Measurements from ENCODE around the gene SLC22A3. TPM values are rescaled to one million over a fixed set of nuclear protein-coding genes. Genes with fewer than 3 reads are reported as not detected.

Gene SLC22A3
- polyA plus RNA-seq, 1 of the 3 experiments (the other 2 are of a cell fraction) = not detected

DNA sequence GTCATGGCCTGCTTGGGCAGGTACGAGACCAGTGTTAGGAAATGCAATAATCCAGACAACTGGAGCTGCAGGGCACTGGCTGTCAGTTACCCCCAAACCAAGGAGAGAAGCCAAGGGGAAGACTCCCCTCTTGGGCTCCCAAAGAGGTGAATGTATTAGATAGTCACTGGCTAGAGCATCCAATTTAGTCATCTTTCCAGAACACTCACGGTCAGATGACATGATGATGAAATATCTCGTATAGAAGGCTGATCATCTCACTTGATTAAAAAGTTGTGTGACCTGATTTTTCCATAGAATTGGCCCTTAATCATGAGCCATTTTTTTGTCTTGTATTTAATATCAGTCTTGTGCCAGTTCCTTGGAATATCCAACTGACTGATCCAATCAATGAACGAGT is 40.7 kb downstream of the SLC22A3 start:
- 8% methylated on average over 4 of the region's 4 CpGs for WGBS (ENCODE audit: low lambda C conversion rate)
- no peak for DNase-seq
- no peaks in the 10 kb centered on the region for H3F3A ChIP-seq (replicated peaks; ENCODE audit: insufficient read depth)
- no peak overlapping the region for H3K4me2 ChIP-seq
- no peaks in the 10 kb centered on the region for H3K9me3 ChIP-seq
- H3K4me1 ChIP-seq (ENCODE audit: control insufficient read depth in 1 of 2, insufficient read depth in 2 of 2, low read depth in 1 of 2, low read length in 1 of 2) = no peaks in the 10 kb centered on the region
- H3K27ac ChIP-seq (ENCODE audit: low read depth in 2 of 2, low read length in 1 of 2) = no peak overlapping the region
- no peak for TF ChIP-seq GABPA (IDR thresholded peaks at IDR 0.05; ENCODE audit: low read depth)
- no peak for TF ChIP-seq FOXM1 (IDR thresholded peaks at IDR 0.05; ENCODE audit: low read depth)
- TF ChIP-seq SIN3A (IDR thresholded peaks at IDR 0.05; ENCODE audit: borderline replicate concordance, low read depth, low read length) = no peak
- TF ChIP-seq, protein P1, sequence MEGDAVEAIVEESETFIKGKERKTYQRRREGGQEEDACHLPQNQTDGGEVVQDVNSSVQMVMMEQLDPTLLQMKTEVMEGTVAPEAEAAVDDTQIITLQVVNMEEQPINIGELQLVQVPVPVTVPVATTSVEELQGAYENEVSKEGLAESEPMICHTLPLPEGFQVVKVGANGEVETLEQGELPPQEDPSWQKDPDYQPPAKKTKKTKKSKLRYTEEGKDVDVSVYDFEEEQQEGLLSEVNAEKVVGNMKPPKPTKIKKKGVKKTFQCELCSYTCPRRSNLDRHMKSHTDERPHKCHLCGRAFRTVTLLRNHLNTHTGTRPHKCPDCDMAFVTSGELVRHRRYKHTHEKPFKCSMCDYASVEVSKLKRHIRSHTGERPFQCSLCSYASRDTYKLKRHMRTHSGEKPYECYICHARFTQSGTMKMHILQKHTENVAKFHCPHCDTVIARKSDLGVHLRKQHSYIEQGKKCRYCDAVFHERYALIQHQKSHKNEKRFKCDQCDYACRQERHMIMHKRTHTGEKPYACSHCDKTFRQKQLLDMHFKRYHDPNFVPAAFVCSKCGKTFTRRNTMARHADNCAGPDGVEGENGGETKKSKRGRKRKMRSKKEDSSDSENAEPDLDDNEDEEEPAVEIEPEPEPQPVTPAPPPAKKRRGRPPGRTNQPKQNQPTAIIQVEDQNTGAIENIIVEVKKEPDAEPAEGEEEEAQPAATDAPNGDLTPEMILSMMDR (IDR thresholded peaks at IDR 0.05) = no peak
- TF ChIP-seq FOXJ3 (CRISPR knock-in tag; IDR thresholded peaks at IDR 0.05) = no peak
- no peak for TF ChIP-seq CHD2 (IDR thresholded peaks at IDR 0.05; ENCODE audit: low read length, partially characterized antibody)
- no peak for TF ChIP-seq EP300 (IDR thresholded peaks at IDR 0.05; ENCODE audit: borderline replicate concordance in 1 of 2, low read depth in 1 of 2, low read length in 1 of 2)
- no peak for TF ChIP-seq RCOR1 (IDR thresholded peaks at IDR 0.05; ENCODE audit: low read length)
- no peak for TF ChIP-seq RXRA (IDR thresholded peaks at IDR 0.05; ENCODE audit: borderline replicate concordance, low read depth)
- TF ChIP-seq JUND (IDR thresholded peaks at IDR 0.05) = no peak
- no peak for TF ChIP-seq MXI1 (IDR thresholded peaks at IDR 0.05; ENCODE audit: low read depth, low read length)
- no peak for TF ChIP-seq RFX5 (IDR thresholded peaks at IDR 0.05; ENCODE audit: low read length)
- TF ChIP-seq, protein P2, sequence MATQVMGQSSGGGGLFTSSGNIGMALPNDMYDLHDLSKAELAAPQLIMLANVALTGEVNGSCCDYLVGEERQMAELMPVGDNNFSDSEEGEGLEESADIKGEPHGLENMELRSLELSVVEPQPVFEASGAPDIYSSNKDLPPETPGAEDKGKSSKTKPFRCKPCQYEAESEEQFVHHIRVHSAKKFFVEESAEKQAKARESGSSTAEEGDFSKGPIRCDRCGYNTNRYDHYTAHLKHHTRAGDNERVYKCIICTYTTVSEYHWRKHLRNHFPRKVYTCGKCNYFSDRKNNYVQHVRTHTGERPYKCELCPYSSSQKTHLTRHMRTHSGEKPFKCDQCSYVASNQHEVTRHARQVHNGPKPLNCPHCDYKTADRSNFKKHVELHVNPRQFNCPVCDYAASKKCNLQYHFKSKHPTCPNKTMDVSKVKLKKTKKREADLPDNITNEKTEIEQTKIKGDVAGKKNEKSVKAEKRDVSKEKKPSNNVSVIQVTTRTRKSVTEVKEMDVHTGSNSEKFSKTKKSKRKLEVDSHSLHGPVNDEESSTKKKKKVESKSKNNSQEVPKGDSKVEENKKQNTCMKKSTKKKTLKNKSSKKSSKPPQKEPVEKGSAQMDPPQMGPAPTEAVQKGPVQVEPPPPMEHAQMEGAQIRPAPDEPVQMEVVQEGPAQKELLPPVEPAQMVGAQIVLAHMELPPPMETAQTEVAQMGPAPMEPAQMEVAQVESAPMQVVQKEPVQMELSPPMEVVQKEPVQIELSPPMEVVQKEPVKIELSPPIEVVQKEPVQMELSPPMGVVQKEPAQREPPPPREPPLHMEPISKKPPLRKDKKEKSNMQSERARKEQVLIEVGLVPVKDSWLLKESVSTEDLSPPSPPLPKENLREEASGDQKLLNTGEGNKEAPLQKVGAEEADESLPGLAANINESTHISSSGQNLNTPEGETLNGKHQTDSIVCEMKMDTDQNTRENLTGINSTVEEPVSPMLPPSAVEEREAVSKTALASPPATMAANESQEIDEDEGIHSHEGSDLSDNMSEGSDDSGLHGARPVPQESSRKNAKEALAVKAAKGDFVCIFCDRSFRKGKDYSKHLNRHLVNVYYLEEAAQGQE (IDR thresholded peaks at IDR 0.05; ENCODE audit: low read depth, low read length) = no peak
- no peak for TF ChIP-seq FOSL2 (IDR thresholded peaks at IDR 0.05; ENCODE audit: borderline replicate concordance, low read depth)
- 0 out of 2 replicates have a peak, but pooled peaks cover 8% of the 10 kb centered on the region for H3K27me3 ChIP-seq (ENCODE audit: insufficient read depth)
- H4K20me1 ChIP-seq (ENCODE audit: insufficient read depth) = no peaks in the 10 kb centered on the region
- no peak overlapping the region for H2AFZ ChIP-seq (ENCODE audit: low read depth)
- H3K9me2 ChIP-seq = no peaks in the 10 kb centered on the region
- no peaks in the 10 kb centered on the region for H3K79me2 ChIP-seq (ENCODE audit: insufficient read depth)
- no peak overlapping the region for H3K9ac ChIP-seq
- H3K36me3 ChIP-seq (replicated peaks in 1 of 2; ENCODE audit: control insufficient read depth in 1 of 2, insufficient read depth in 2 of 2, low read length in 1 of 2) = no peaks in the 10 kb centered on the region
- H3K4me3 ChIP-seq (ENCODE audit: low read depth in 2 of 2, low read length in 1 of 2) = no peak overlapping the region
- CTCF ChIA-PET = no interaction called here
- POLR2A ChIA-PET = no interaction called here
